IMR-90 (cell line): Measurements from ENCODE around the gene KAZN.

Experiments used
- POLR2A ChIP-seq: IDR thresholded peaks from 2 replicates; pipeline ENCODE4 v1.6.1; 2012; ENCODE audit warnings: mild to moderate bottlenecking, low read depth, low read length
- SMC3 ChIP-seq: fragments of 150-350 bp; IDR thresholded peaks from 2 replicates; pipeline ENCODE4 v1.6.1; 2016; ENCODE audit warnings: low read depth, mild to moderate bottlenecking, antibody characterized with exemption, low read length, moderate library complexity
- TF ChIP-seq, protein P1 (sequence below): conservative IDR thresholded peaks from 2 replicates; pipeline ENCODE4 v1.5.1; 2012; ENCODE audit warnings: mild to moderate bottlenecking, low read depth, low read length, improper control_type of control experiment
- TF ChIP-seq, protein P2 (sequence below): fragments of 150-350 bp; IDR thresholded peaks from 2 replicates; pipeline ENCODE4 v1.6.1; 2017; ENCODE audit warnings: mild to moderate bottlenecking, antibody characterized with exemption, low read length, low read depth
- TF ChIP-seq, protein P3 (sequence below): fragments of 150-350 bp; IDR thresholded peaks from 2 replicates; pipeline ENCODE4 v1.6.1; 2016; ENCODE audit warnings: low read depth, mild to moderate bottlenecking, low read length, moderate library complexity, borderline replicate concordance

DNA sequence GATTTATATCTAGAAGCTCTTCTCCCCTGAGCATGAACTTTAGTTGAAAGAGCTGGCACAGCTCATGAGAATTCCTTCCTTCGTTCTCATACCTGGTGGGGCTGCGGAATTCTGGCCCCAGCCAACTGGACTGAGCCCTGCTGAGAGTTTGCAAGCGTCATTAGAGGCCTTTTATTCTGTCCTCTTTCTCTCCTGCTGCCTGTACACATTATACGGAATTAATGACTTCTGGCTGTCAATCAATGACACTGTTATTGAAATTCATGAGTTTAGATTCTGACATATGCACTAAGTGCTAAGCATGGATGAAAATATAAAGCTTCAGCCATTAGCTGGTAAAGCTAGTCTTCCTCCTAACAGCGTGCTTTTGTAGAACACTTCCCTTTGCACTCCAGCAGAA is 27.5 kb downstream of the KAZN start:
- TF ChIP-seq, protein P1, sequence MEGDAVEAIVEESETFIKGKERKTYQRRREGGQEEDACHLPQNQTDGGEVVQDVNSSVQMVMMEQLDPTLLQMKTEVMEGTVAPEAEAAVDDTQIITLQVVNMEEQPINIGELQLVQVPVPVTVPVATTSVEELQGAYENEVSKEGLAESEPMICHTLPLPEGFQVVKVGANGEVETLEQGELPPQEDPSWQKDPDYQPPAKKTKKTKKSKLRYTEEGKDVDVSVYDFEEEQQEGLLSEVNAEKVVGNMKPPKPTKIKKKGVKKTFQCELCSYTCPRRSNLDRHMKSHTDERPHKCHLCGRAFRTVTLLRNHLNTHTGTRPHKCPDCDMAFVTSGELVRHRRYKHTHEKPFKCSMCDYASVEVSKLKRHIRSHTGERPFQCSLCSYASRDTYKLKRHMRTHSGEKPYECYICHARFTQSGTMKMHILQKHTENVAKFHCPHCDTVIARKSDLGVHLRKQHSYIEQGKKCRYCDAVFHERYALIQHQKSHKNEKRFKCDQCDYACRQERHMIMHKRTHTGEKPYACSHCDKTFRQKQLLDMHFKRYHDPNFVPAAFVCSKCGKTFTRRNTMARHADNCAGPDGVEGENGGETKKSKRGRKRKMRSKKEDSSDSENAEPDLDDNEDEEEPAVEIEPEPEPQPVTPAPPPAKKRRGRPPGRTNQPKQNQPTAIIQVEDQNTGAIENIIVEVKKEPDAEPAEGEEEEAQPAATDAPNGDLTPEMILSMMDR, result no peak
- TF ChIP-seq, protein P2, sequence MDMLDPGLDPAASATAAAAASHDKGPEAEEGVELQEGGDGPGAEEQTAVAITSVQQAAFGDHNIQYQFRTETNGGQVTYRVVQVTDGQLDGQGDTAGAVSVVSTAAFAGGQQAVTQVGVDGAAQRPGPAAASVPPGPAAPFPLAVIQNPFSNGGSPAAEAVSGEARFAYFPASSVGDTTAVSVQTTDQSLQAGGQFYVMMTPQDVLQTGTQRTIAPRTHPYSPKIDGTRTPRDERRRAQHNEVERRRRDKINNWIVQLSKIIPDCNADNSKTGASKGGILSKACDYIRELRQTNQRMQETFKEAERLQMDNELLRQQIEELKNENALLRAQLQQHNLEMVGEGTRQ, result no peak
- TF ChIP-seq POLR2A (no peak), SMC3 (no peak)
- TF ChIP-seq, protein P3, sequence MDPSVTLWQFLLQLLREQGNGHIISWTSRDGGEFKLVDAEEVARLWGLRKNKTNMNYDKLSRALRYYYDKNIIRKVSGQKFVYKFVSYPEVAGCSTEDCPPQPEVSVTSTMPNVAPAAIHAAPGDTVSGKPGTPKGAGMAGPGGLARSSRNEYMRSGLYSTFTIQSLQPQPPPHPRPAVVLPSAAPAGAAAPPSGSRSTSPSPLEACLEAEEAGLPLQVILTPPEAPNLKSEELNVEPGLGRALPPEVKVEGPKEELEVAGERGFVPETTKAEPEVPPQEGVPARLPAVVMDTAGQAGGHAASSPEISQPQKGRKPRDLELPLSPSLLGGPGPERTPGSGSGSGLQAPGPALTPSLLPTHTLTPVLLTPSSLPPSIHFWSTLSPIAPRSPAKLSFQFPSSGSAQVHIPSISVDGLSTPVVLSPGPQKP, result no peak
